HEK293 (cell line): ENCODE results near the gene VLDLR.

Experiments
- ZNF133 ChIP-seq: fragments of 450-650 bp; formaldehyde crosslinking; IDR thresholded peaks from 2 replicates; pipeline ENCODE4 v1.5.1; 2016; ENCODE audit warnings: missing biosample characterization, missing genetic modification characterization
- ZNF138 ChIP-seq: fragments of 450-650 bp; formaldehyde crosslinking; IDR thresholded peaks from 2 replicates; pipeline ENCODE4 v1.5.1; 2016; ENCODE audit warnings: missing biosample characterization, missing genetic modification characterization, borderline replicate concordance
- ZNF157 ChIP-seq: fragments of 450-650 bp; formaldehyde crosslinking; IDR thresholded peaks from 2 replicates; pipeline ENCODE4 v1.5.1; 2016; ENCODE audit warnings: missing biosample characterization, missing genetic modification characterization
- ZNF169 ChIP-seq: fragments of 450-650 bp; formaldehyde crosslinking; IDR thresholded peaks from 2 replicates; pipeline ENCODE4 v1.5.1; 2016; ENCODE audit warnings: missing biosample characterization, missing genetic modification characterization
- ZNF335 ChIP-seq: fragments of 450-650 bp; formaldehyde crosslinking; conservative IDR thresholded peaks from 2 replicates; pipeline ENCODE4 v1.5.1; 2016; ENCODE audit warnings: missing biosample characterization, missing genetic modification characterization
- ZNF366 ChIP-seq: fragments of 450-650 bp; formaldehyde crosslinking; conservative IDR thresholded peaks from 2 replicates; pipeline ENCODE4 v1.5.1; 2016; ENCODE audit warnings: missing biosample characterization, missing genetic modification characterization
- ZNF777 ChIP-seq: fragments of 450-650 bp; formaldehyde crosslinking; IDR thresholded peaks from 2 replicates; pipeline ENCODE4 v1.5.1; 2017; ENCODE audit warnings: missing biosample characterization, missing genetic modification characterization, borderline replicate concordance
- TF ChIP-seq, protein P1 (sequence below): fragments of 450-650 bp; IDR thresholded peaks from 2 replicates; pipeline ENCODE4 v1.5.1; 2018; ENCODE audit warnings: missing biosample characterization, missing genetic modification characterization
- TF ChIP-seq, protein P2 (sequence below): fragments of 450-650 bp; formaldehyde crosslinking; IDR thresholded peaks from 2 replicates; pipeline ENCODE4 v1.5.1; 2016; ENCODE audit warnings: missing biosample characterization, missing genetic modification characterization
- TF ChIP-seq, protein P3 (sequence below): fragments of 450-650 bp; formaldehyde crosslinking; IDR thresholded peaks from 2 replicates; pipeline ENCODE4 v1.5.1; 2016; ENCODE audit warnings: missing biosample characterization, missing genetic modification characterization
- TF ChIP-seq, protein P4 (sequence below): fragments of 450-650 bp; formaldehyde crosslinking; IDR thresholded peaks from 2 replicates; pipeline ENCODE4 v1.5.1; 2017; ENCODE audit warnings: missing biosample characterization, missing genetic modification characterization
- TF ChIP-seq, protein P5 (sequence below): fragments of 450-650 bp; formaldehyde crosslinking; conservative IDR thresholded peaks from 2 replicates; pipeline ENCODE4 v1.5.1; 2016; ENCODE audit warnings: low read depth, missing biosample characterization, missing genetic modification characterization
- TF ChIP-seq, protein P6 (sequence below): fragments of 450-650 bp; formaldehyde crosslinking; IDR thresholded peaks from 2 replicates; pipeline ENCODE4 v1.5.1; 2016; ENCODE audit warnings: missing biosample characterization, missing genetic modification characterization

DNA sequence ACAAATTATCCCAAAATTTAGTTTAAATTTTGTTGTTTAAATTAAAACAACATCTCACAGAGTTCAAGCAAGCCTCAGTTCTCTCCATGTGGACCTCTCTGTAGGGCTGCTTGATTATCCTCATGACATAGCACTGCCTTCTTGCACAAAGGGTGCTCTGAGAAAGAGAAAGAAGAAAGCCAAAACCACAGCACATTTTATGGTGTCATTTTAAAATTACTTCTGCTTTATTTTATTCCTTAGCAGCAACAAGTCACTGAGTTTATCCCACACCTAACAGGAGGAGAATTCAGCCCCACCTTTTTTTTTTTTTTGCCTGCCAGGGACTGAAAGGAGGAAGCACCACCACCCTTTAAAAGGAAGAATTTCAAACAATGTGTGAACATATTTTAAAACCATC is 82.9 kb downstream of the VLDLR start:
- no peak for TF ChIP-seq ZNF138 (tag by site-specific recombination)
- TF ChIP-seq, protein P1, sequence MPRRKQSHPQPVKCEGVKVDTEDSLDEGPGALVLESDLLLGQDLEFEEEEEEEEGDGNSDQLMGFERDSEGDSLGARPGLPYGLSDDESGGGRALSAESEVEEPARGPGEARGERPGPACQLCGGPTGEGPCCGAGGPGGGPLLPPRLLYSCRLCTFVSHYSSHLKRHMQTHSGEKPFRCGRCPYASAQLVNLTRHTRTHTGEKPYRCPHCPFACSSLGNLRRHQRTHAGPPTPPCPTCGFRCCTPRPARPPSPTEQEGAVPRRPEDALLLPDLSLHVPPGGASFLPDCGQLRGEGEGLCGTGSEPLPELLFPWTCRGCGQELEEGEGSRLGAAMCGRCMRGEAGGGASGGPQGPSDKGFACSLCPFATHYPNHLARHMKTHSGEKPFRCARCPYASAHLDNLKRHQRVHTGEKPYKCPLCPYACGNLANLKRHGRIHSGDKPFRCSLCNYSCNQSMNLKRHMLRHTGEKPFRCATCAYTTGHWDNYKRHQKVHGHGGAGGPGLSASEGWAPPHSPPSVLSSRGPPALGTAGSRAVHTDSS (tag by site-specific recombination) = no peak
- TF ChIP-seq, protein P2, sequence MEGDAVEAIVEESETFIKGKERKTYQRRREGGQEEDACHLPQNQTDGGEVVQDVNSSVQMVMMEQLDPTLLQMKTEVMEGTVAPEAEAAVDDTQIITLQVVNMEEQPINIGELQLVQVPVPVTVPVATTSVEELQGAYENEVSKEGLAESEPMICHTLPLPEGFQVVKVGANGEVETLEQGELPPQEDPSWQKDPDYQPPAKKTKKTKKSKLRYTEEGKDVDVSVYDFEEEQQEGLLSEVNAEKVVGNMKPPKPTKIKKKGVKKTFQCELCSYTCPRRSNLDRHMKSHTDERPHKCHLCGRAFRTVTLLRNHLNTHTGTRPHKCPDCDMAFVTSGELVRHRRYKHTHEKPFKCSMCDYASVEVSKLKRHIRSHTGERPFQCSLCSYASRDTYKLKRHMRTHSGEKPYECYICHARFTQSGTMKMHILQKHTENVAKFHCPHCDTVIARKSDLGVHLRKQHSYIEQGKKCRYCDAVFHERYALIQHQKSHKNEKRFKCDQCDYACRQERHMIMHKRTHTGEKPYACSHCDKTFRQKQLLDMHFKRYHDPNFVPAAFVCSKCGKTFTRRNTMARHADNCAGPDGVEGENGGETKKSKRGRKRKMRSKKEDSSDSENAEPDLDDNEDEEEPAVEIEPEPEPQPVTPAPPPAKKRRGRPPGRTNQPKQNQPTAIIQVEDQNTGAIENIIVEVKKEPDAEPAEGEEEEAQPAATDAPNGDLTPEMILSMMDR (tag by site-specific recombination) = no peak
- TF ChIP-seq ZNF366 (tag by site-specific recombination) = no peak
- TF ChIP-seq ZNF133 (tag by site-specific recombination) = no peak
- TF ChIP-seq, protein P3, sequence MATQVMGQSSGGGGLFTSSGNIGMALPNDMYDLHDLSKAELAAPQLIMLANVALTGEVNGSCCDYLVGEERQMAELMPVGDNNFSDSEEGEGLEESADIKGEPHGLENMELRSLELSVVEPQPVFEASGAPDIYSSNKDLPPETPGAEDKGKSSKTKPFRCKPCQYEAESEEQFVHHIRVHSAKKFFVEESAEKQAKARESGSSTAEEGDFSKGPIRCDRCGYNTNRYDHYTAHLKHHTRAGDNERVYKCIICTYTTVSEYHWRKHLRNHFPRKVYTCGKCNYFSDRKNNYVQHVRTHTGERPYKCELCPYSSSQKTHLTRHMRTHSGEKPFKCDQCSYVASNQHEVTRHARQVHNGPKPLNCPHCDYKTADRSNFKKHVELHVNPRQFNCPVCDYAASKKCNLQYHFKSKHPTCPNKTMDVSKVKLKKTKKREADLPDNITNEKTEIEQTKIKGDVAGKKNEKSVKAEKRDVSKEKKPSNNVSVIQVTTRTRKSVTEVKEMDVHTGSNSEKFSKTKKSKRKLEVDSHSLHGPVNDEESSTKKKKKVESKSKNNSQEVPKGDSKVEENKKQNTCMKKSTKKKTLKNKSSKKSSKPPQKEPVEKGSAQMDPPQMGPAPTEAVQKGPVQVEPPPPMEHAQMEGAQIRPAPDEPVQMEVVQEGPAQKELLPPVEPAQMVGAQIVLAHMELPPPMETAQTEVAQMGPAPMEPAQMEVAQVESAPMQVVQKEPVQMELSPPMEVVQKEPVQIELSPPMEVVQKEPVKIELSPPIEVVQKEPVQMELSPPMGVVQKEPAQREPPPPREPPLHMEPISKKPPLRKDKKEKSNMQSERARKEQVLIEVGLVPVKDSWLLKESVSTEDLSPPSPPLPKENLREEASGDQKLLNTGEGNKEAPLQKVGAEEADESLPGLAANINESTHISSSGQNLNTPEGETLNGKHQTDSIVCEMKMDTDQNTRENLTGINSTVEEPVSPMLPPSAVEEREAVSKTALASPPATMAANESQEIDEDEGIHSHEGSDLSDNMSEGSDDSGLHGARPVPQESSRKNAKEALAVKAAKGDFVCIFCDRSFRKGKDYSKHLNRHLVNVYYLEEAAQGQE (tag by site-specific recombination) = no peak
- TF ChIP-seq ZNF169 (tag by site-specific recombination) = no peak
- TF ChIP-seq ZNF777 = no peak
- no peak for TF ChIP-seq ZNF157 (tag by site-specific recombination)
- TF ChIP-seq ZNF335 (tag by site-specific recombination) = no peak
- TF ChIP-seq, protein P4, sequence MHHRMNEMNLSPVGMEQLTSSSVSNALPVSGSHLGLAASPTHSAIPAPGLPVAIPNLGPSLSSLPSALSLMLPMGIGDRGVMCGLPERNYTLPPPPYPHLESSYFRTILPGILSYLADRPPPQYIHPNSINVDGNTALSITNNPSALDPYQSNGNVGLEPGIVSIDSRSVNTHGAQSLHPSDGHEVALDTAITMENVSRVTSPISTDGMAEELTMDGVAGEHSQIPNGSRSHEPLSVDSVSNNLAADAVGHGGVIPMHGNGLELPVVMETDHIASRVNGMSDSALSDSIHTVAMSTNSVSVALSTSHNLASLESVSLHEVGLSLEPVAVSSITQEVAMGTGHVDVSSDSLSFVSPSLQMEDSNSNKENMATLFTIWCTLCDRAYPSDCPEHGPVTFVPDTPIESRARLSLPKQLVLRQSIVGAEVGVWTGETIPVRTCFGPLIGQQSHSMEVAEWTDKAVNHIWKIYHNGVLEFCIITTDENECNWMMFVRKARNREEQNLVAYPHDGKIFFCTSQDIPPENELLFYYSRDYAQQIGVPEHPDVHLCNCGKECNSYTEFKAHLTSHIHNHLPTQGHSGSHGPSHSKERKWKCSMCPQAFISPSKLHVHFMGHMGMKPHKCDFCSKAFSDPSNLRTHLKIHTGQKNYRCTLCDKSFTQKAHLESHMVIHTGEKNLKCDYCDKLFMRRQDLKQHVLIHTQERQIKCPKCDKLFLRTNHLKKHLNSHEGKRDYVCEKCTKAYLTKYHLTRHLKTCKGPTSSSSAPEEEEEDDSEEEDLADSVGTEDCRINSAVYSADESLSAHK = no peak
- TF ChIP-seq, protein P5, sequence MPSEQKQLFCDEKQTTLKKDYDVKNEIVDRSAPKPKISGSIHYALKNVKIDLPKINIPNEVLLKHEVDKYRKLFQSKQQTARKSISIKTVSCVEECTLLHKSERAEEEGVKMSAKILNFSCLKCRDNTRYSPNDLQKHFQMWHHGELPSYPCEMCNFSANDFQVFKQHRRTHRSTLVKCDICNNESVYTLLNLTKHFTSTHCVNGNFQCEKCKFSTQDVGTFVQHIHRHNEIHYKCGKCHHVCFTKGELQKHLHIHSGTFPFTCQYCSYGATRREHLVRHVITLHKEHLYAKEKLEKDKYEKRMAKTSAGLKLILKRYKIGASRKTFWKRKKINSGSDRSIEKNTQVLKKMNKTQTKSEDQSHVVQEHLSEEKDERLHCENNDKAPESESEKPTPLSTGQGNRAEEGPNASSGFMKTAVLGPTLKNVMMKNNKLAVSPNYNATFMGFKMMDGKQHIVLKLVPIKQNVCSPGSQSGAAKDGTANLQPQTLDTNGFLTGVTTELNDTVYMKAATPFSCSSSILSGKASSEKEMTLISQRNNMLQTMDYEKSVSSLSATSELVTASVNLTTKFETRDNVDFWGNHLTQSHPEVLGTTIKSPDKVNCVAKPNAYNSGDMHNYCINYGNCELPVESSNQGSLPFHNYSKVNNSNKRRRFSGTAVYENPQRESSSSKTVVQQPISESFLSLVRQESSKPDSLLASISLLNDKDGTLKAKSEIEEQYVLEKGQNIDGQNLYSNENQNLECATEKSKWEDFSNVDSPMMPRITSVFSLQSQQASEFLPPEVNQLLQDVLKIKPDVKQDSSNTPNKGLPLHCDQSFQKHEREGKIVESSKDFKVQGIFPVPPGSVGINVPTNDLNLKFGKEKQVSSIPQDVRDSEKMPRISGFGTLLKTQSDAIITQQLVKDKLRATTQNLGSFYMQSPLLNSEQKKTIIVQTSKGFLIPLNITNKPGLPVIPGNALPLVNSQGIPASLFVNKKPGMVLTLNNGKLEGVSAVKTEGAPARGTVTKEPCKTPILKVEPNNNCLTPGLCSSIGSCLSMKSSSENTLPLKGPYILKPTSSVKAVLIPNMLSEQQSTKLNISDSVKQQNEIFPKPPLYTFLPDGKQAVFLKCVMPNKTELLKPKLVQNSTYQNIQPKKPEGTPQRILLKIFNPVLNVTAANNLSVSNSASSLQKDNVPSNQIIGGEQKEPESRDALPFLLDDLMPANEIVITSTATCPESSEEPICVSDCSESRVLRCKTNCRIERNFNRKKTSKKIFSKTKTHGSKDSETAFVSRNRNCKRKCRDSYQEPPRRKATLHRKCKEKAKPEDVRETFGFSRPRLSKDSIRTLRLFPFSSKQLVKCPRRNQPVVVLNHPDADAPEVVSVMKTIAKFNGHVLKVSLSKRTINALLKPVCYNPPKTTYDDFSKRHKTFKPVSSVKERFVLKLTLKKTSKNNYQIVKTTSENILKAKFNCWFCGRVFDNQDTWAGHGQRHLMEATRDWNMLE (tag by site-specific recombination) = no peak
- TF ChIP-seq, protein P6, sequence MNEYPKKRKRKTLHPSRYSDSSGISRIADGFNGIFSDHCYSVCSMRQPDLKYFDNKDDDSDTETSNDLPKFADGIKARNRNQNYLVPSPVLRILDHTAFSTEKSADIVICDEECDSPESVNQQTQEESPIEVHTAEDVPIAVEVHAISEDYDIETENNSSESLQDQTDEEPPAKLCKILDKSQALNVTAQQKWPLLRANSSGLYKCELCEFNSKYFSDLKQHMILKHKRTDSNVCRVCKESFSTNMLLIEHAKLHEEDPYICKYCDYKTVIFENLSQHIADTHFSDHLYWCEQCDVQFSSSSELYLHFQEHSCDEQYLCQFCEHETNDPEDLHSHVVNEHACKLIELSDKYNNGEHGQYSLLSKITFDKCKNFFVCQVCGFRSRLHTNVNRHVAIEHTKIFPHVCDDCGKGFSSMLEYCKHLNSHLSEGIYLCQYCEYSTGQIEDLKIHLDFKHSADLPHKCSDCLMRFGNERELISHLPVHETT (tag by site-specific recombination) = no peak
